HG03457 (cell line): ENCODE measurements around the gene KANSL1.
"Not testable (repeated sequence)": the region's sequence is repeated elsewhere in the genome, so short reads cannot be mapped to it uniquely, and the experiment has no call there.

ENCODE experiments used
- ATAC-seq: cut with Tn5 transposase; IDR thresholded peaks from one replicate; pipeline ENCODE4 v1.9.1; 2021; ENCODE audit warnings: moderate number of reproducible peaks; ENCODE audit not compliant: unreplicated experiment

The KANSL1 gene

GRCh38 chr17:46007461-46007965 is 185.7 kb downstream of the KANSL1 start:
- no peak for ATAC-seq

- not testable (repeated sequence) for ATAC-seq
Measured at GRCh38 chr17:46006082-46006481, 187.1 kb downstream of the KANSL1 start.

GRCh38 chr17:46003907-46004748 is 189.1 kb downstream of the KANSL1 start:
- ATAC-seq = no peak

- ATAC-seq = no peak
Measured at GRCh38 chr17:46002973-46003316, 190.3 kb downstream of the KANSL1 start.

GRCh38 chr17:46002311-46002972 is 190.8 kb downstream of the KANSL1 start:
- ATAC-seq = no peak

- no peak for ATAC-seq
Measured at GRCh38 chr17:46001390-46002310, 191.6 kb downstream of the KANSL1 start.

- no peak for ATAC-seq
Measured at GRCh38 chr17:46000757-46001156, 192.5 kb downstream of the KANSL1 start.

GRCh38 chr17:46000292-46000691 is 192.9 kb downstream of the KANSL1 start:
- no peak for ATAC-seq

- no peak for ATAC-seq
Measured at GRCh38 chr17:45999900-46000290, 193.3 kb downstream of the KANSL1 start.

- no peak for ATAC-seq
Measured at GRCh38 chr17:45998987-45999899, 194.0 kb downstream of the KANSL1 start, which contains the start of gene STH. STH (plus strand) TSS chr17:45999250; CDS start chr17:45999280, 30 bp downstream.

- no peak for ATAC-seq
Measured at GRCh38 chr17:45997624-45998023, 195.6 kb downstream of the KANSL1 start.

GRCh38 chr17:45997166-45997565 is 196.1 kb downstream of the KANSL1 start:
- no peak for ATAC-seq

GRCh38 chr17:45996282-45996937 is 196.8 kb downstream of the KANSL1 start:
- no peak for ATAC-seq

GRCh38 chr17:45995627-45996270 is 197.5 kb downstream of the KANSL1 start:
- no peak for ATAC-seq

- ATAC-seq = no peak
Measured at GRCh38 chr17:45994987-45995386, 198.2 kb downstream of the KANSL1 start.

- no peak for ATAC-seq
Measured at GRCh38 chr17:45993962-45994627, 199.1 kb downstream of the KANSL1 start.

GRCh38 chr17:45992904-45993303 is 200.3 kb downstream of the KANSL1 start:
- ATAC-seq = no peak

- no peak for ATAC-seq
Measured at GRCh38 chr17:45992175-45992574, 201.1 kb downstream of the KANSL1 start.
